ENCODE measurements around the gene SLC25A33. TPM values are rescaled to one million over a fixed set of nuclear protein-coding genes. Genes with fewer than 3 reads are reported as not detected.

Gene SLC25A33
- total RNA-seq, 1 experiment from 2014 or later = 14.1 TPM

GRCh38 chr1:9593147-9593491 is 53.9 kb downstream of the SLC25A33 start:
- CTCF ChIA-PET = interaction anchor here (0.6 kb wide), 1 partner anchor 1672 kb away, joined by 3 read pairs; no protein-coding TSS in a partner anchor
- no peak for DNase-seq (ENCODE audit: low spot score)
- no TSS peak for BruUV-seq (replicated peaks)
- Histone ChIP-seq H3K27ac (ENCODE audit: low read depth, low read length, poor library complexity, severe bottlenecking) (peak overlapping the region; percentile 72), H3K4me1 (ENCODE audit: insufficient read depth, low read length, poor library complexity, severe bottlenecking) (peaks cover 53% of the 10 kb centered on the region), H3K27me3 (replicated peaks; ENCODE audit: insufficient read depth, low read depth, low read length, poor library complexity) (no peaks in the 10 kb centered on the region), H3K9me3 (ENCODE audit: low read depth, low read length, poor library complexity, severe bottlenecking) (no peaks in the 10 kb centered on the region), H3K36me3 (ENCODE audit: insufficient read depth, low read length, poor library complexity, severe bottlenecking) (peaks cover 11% of the 10 kb centered on the region), H3K4me3 (ENCODE audit: low read depth, low read length, poor library complexity, severe bottlenecking) (no peak overlapping the region)
- TF ChIP-seq CTCF (conservative IDR thresholded peaks at IDR 0.05; ENCODE audit: low read depth, low read length) = no peak
- TF ChIP-seq EZH2 (IDR thresholded peaks at IDR 0.05; ENCODE audit: borderline replicate concordance, low read depth, low read length, poor library complexity, severe bottlenecking) = no peak
- POLR2A ChIA-PET (ENCODE audit: low non-redundant PET) = interaction anchor here (0.7 kb wide), 1 partner anchor 38 kb away, joined by 3 read pairs; no protein-coding TSS in a partner anchor
- intact Hi-C loops (cut with micrococcal nuclease; ENCODE audit: unreplicated experiment) = no loop called here

- BruUV-seq (replicated peaks) = no TSS peak
- TF ChIP-seq CTCF (conservative IDR thresholded peaks at IDR 0.05; ENCODE audit: low read depth, low read length) (no peak), EZH2 (IDR thresholded peaks at IDR 0.05; ENCODE audit: borderline replicate concordance, low read depth, low read length, poor library complexity, severe bottlenecking) (no peak)
- POLR2A ChIA-PET (ENCODE audit: low non-redundant PET) = no interaction called here
- Histone ChIP-seq H3K27me3 (replicated peaks; ENCODE audit: insufficient read depth, low read depth, low read length, poor library complexity) (no peaks in the 10 kb centered on the region), H3K4me3 (ENCODE audit: low read depth, low read length, poor library complexity, severe bottlenecking) (no peak overlapping the region), H3K27ac (ENCODE audit: low read depth, low read length, poor library complexity, severe bottlenecking) (peak overlapping the region; percentile 72), H3K4me1 (ENCODE audit: insufficient read depth, low read length, poor library complexity, severe bottlenecking) (peaks cover 53% of the 10 kb centered on the region), H3K36me3 (ENCODE audit: insufficient read depth, low read length, poor library complexity, severe bottlenecking) (peaks cover 16% of the 10 kb centered on the region), H3K9me3 (ENCODE audit: low read depth, low read length, poor library complexity, severe bottlenecking) (no peaks in the 10 kb centered on the region)
- intact Hi-C loops (cut with micrococcal nuclease; ENCODE audit: unreplicated experiment) = no loop called here
- CTCF ChIA-PET = interaction anchor here (0.6 kb wide), 1 partner anchor 1673 kb away, joined by 3 read pairs; no protein-coding TSS in a partner anchor
- DNase-seq (ENCODE audit: low spot score) = peak; percentile 97
Measured at GRCh38 chr1:9593492-9594465, 54.5 kb downstream of the SLC25A33 start.

GRCh38 chr1:9594471-9595155 is 55.3 kb downstream of the SLC25A33 start:
- H3K4me3 ChIP-seq (ENCODE audit: low read depth, low read length, poor library complexity, severe bottlenecking) = no peak overlapping the region

More at GRCh38 chr1:9594471-9595155, 55.3 kb downstream of the SLC25A33 start:
- Histone ChIP-seq H3K27me3 (replicated peaks; ENCODE audit: insufficient read depth, low read depth, low read length, poor library complexity) (no peaks in the 10 kb centered on the region), H3K27ac (ENCODE audit: low read depth, low read length, poor library complexity, severe bottlenecking) (peak overlapping the region; percentile 53), H3K9me3 (ENCODE audit: low read depth, low read length, poor library complexity, severe bottlenecking) (no peaks in the 10 kb centered on the region), H3K36me3 (ENCODE audit: insufficient read depth, low read length, poor library complexity, severe bottlenecking) (peaks cover 16% of the 10 kb centered on the region), H3K4me1 (ENCODE audit: insufficient read depth, low read length, poor library complexity, severe bottlenecking) (peaks cover 53% of the 10 kb centered on the region)
- POLR2A ChIA-PET (ENCODE audit: low non-redundant PET) = no interaction called here
- intact Hi-C loops (cut with micrococcal nuclease; ENCODE audit: unreplicated experiment) = no loop called here
- no TSS peak for BruUV-seq (replicated peaks)
- CTCF ChIA-PET = no interaction called here
- TF ChIP-seq CTCF (conservative IDR thresholded peaks at IDR 0.05; ENCODE audit: low read depth, low read length) (no peak), EZH2 (IDR thresholded peaks at IDR 0.05; ENCODE audit: borderline replicate concordance, low read depth, low read length, poor library complexity, severe bottlenecking) (no peak)
- DNase-seq (ENCODE audit: low spot score) = no peak

Measured in A673 (cell line).